AG04450 (cell line): ENCODE results near the gene FAM107A. TPM values are rescaled to one million over a fixed set of nuclear protein-coding genes. Genes with fewer than 3 reads are reported as not detected.

Experiments used
- CTCF ChIA-PET: fragments of 300-600, 350-600 bp; formaldehyde crosslinking; extraction: SDS; loops from one replicate; lab custom pipeline; 2022; ENCODE audit warnings: antibody characterized with exemption, inconsistent platforms; lab: Charles Lee
- POLR2A ChIA-PET: fragments of 350-600 bp; formaldehyde crosslinking; extraction: SDS; loops from one replicate; lab custom pipeline; 2021; ENCODE audit warnings: antibody characterized with exemption, inconsistent platforms; lab: Yijun Ruan, JAX
- DNase-seq: peaks from one replicate; pipeline ENCODE4 v3.0.0-alpha.2; 2011; ENCODE audit warnings: low read depth, low spot score
- H3K27ac ChIP-seq: one replicate; pipeline ENCODE4 v1.5.1; 2012; ENCODE audit warnings: low read depth, low read length, control low read depth
- H3K27me3 ChIP-seq: one replicate; pipeline ENCODE4 v1.6.0; 2012; ENCODE audit warnings: low read length; ENCODE audit not compliant: control insufficient read depth, insufficient read depth
- H3K4me3 ChIP-seq: 2 replicates; pipeline ENCODE4 v1.5.1; 2011; ENCODE audit warnings: mild to moderate bottlenecking, low read depth, low read length, control low read depth
- H3K9me3 ChIP-seq: 2 replicates; pipeline ENCODE4 v1.5.1; 2012; ENCODE audit warnings: low read length; ENCODE audit not compliant: control insufficient read depth, insufficient read depth
- polyA plus RNA-seq: library from polyadenylated mRNA; depleted of rRNA; stranded (reverse); fragments of >200 nt; gene quantifications from 2 replicates; pipeline ENCODE4 v1.2.3, GENCODE V29; 2011; rRNA removed
- TF ChIP-seq, protein P1 (sequence below): IDR thresholded peaks from 2 replicates; pipeline ENCODE4 v1.5.1; 2011; ENCODE audit warnings: low read depth, low read length, control low read depth, inconsistent platforms

The FAM107A gene
- polyA plus RNA-seq, 1 experiment, result 0.02 TPM

DNA sequence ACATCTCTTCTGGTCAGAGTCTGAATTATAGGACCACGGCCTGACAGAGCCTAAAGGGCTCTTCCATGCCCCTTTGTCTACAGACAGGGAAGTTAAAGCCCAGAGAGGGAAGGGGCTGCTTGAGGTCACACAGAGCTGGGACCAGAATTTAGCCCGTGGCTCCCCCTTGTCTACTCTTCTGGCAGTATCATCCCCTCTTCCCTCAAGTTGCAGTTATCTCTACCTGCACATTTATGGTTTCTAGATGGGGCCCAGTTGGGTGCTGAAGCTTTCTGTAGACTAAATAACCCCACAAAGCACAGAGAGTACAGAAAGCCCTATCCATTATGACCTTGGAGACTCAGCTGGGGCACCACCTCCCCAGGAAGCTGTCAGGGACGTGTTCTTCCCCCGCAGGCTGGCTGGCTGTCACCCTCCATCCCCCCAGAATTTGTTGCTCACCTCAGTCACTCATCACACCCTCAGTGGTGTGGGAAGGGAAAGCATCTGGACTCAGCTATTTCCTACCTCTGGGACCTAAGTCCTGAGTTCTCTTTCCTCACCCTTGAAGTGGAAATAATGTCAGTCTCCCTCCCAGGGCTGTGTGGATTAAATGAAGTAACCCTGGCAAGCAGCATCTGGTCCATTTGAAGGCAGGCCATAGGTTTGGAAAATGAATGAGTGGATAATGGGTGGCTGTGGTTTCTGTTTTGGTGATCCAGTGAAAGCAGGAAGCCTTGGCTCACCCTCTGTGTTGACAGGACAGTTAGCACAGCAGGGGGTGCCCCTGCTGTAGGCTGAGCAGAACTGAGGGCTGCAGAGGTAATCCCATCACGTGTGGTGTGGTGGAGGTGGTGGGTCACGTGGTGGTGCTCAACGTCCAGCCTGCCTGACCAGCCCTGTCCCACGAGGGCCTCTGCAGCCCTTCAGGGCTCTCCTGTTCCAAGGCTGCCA, 56.5 kb downstream of the FAM107A start:
- POLR2A ChIA-PET, result no interaction called here

DNA sequence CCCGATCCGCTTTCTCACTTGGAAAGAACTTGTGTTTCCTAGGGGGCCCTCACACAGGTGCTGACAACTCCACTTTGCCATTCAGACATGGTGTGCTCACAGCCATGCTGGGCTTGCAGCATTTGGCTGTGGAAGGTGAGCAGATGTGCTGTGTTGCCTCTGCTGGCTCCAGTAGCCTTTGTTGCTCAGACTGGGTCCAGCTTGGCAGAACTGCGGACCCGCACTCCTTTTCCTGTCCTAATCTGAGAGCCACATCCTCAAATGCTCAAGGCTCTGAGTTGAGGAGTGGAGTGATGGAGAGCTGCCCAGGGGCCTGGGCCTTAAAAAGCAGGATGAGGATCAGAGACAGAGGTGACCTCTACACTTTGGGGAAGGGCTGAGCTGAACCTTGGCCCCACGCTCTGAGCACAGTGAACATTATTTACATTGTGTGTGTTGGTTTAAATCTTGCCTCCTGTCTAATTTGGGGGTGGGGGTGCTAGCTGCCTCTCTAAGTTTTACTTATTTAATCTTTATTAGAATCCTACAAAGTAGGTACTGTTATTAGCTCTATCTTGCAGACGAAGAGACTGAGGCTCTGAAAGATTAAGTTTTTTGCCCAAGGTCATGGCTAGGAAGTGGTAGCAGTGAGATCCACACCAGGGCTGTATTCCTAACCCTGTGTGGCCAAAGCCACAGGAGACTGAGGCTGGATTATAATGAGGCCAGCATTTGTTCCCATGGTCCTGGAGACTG, 57.4 kb downstream of the FAM107A start:
- CTCF ChIA-PET, result interaction anchor here (0.6 to 0.8 kb wide), 2 partner anchors 15 to 16 kb away, joined by 3 read pairs; no protein-coding TSS in a partner anchor

More for the DNA sequence above, 56.5 kb downstream of the FAM107A start:
- CTCF ChIA-PET, result no interaction called here
- DNase-seq, result no peak
- no peaks in the 10 kb centered on the region for H3K27me3 ChIP-seq
- no peaks in the 10 kb centered on the region for H3K9me3 ChIP-seq
- H3K4me3 ChIP-seq, result no peak overlapping the region
- no peak overlapping the region for H3K27ac ChIP-seq
- TF ChIP-seq, protein P1, sequence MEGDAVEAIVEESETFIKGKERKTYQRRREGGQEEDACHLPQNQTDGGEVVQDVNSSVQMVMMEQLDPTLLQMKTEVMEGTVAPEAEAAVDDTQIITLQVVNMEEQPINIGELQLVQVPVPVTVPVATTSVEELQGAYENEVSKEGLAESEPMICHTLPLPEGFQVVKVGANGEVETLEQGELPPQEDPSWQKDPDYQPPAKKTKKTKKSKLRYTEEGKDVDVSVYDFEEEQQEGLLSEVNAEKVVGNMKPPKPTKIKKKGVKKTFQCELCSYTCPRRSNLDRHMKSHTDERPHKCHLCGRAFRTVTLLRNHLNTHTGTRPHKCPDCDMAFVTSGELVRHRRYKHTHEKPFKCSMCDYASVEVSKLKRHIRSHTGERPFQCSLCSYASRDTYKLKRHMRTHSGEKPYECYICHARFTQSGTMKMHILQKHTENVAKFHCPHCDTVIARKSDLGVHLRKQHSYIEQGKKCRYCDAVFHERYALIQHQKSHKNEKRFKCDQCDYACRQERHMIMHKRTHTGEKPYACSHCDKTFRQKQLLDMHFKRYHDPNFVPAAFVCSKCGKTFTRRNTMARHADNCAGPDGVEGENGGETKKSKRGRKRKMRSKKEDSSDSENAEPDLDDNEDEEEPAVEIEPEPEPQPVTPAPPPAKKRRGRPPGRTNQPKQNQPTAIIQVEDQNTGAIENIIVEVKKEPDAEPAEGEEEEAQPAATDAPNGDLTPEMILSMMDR, result no peak

DNA sequence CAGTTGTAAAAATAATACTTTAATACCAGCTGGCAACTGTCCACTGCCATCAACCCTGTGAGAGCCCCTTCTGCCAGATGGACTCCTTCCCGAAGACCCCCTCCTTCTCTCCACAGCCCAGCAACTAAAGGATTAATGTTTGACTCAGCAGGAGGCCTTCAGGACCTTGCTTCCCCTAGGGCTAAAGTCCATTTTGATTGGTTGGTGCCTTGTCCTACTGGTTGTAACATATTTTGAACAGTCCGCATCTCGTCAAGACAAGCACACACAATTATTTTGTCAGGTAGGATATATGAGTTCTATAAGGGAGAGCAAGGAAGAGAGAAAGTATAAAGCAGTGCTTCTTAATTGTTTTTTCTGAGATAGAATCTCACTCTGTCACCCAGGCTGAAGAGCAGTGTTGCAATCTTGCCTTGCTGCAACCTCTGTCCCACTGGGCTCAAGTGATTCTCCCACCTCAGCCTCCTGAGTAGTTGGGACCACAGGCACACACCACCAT, 58.9 kb downstream of the FAM107A start:
- ChIA-PET CTCF (interaction anchor here (0.6 to 1.2 kb wide), 3 partner anchors 14 to 28 kb away, joined by 3 to 5 read pairs (median 5); no protein-coding TSS in a partner anchor), POLR2A (no interaction called here)
- TF ChIP-seq, protein P1, result no peak
- no peak for DNase-seq
- Histone ChIP-seq H3K27me3 (no peaks in the 10 kb centered on the region), H3K27ac (no peak overlapping the region), H3K4me3 (no peak overlapping the region), H3K9me3 (no peaks in the 10 kb centered on the region)

More for the DNA sequence above, 57.4 kb downstream of the FAM107A start:
- no peak for DNase-seq
- TF ChIP-seq, protein P1, result no peak
- H3K9me3 ChIP-seq, result no peaks in the 10 kb centered on the region
- H3K27ac ChIP-seq, result no peak overlapping the region
- POLR2A ChIA-PET, result no interaction called here
- H3K27me3 ChIP-seq, result no peaks in the 10 kb centered on the region
- H3K4me3 ChIP-seq, result no peak overlapping the region

DNA sequence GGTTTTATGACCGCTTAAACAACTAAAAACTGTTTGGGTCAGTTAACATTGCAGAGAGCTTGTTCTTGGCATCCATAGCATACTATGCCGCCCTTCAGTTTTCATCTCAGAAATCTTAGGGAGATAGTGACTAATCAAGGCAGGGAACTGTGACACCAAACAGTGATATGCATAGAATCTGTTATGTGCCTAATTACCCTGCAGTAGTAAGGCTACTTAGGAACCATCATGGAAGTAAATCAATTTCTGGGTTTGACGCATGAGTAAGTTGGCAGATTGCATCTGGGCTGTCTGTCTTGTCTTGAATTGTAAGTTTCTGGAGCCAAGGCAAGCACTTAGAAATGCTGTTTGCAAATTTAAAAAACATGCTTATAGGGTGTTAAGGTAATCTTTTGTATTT, 62.8 kb downstream of the FAM107A start:
- no peak for DNase-seq

More for the DNA sequence above, 62.8 kb downstream of the FAM107A start:
- no peak overlapping the region for H3K4me3 ChIP-seq
- ChIA-PET CTCF (no interaction called here), POLR2A (no interaction called here)
- no peak overlapping the region for H3K27ac ChIP-seq
- TF ChIP-seq, protein P1, result no peak
- no peaks in the 10 kb centered on the region for H3K27me3 ChIP-seq
- H3K9me3 ChIP-seq, result no peaks in the 10 kb centered on the region

Other genes starting within 250 kb of the FAM107A start
- gene PXK, start 244.5 kb downstream of the FAM107A start, polyA plus RNA-seq, result 56.6 and 70.3 TPM in 2 replicates
- 85.9 and 109 TPM in 2 replicates for gene PDHB, start 143.6 kb downstream of the FAM107A start, polyA plus RNA-seq
- gene KCTD6, start 85.3 kb downstream of the FAM107A start, polyA plus RNA-seq, result 9.6 and 13.7 TPM in 2 replicates
- 27.8 and 30.8 TPM in 2 replicates for gene ACOX2, start 40.2 kb downstream of the FAM107A start, polyA plus RNA-seq
- gene FAM3D, start 89.4 kb upstream of the FAM107A start, polyA plus RNA-seq, result not detected in 2 replicates